Stimulated activated CD4-positive, alpha-beta T cell treated with anti-CD3 and anti-CD28 coated beads, Interleukin-1b, Interleukin-23, amount 100 ng/mL, for 24 hours (primary cell): ENCODE results near the gene SLC14A1.
"Not testable (repeated sequence)": the region's sequence is repeated elsewhere in the genome, so short reads cannot be mapped to it uniquely, and the experiment has no call there.

Source experiments
- DNase-seq, 4 experiments: peaks; one replicate each; pipeline ENCODE4 v3.0.0-alpha.2; 2020; ENCODE audit warnings: low read depth in 4 of 4, low spot score in 1 of 4

The SLC14A1 gene

DNA sequence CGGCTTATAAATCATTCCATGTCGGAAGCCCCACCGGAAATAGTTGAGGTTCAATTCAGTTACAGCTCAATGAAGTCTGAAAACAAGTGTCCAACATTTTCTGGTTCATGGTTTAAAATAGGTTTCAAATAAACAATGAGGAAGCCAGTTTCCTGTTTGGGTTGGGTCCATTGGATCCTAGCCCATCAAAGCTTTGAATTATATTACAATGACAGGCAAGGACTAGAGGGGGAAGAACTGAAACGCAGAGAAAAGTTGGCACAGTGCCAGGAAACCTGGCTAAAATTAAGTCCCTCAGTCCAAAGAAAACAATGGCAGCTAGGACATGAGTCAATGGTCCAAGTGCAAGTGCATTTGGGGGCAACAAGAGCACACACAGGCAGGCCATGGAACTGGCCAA, 32.0 kb downstream of the SLC14A1 start:
- no peak for DNase-seq

DNA sequence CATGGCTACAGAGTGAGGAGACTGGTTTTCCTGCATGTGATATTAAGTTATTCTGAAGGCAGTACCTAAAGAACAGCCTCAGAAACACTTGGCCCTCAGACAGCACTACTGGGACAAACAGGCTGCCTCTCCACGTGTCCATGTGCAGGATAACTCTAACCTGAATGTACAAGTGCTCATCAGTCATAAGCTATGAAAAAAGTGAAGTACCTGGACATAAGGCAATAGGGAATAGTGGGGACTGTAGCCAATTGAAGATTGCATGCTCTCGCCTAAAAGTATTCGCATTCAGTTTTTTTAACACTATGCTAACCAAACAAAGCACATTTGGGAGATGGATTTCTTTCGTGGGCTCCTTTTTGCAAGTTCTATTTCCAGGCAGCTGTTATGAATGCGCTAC, 33.0 kb downstream of the SLC14A1 start:
- DNase-seq, result no peak

DNA sequence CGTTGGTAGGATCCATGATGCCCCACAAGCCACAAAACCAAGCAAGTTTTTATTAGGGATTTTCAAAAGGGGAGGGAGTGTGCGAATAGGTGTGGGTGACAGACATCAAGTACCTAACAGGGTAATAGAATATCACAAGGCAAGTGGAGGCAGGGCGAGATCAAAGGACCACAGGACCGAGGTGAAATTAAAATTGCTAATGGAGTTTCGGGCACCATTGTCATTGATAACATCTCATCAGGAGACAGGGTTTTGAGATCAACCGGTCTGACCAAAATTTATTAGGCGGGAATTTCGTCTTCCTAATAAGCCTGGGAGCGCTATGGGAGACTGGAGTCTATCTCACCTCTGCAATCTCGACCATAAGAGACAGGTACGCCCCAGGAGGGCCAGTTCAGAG, 33.7 kb downstream of the SLC14A1 start:
- DNase-seq, result not testable (repeated sequence)

DNA sequence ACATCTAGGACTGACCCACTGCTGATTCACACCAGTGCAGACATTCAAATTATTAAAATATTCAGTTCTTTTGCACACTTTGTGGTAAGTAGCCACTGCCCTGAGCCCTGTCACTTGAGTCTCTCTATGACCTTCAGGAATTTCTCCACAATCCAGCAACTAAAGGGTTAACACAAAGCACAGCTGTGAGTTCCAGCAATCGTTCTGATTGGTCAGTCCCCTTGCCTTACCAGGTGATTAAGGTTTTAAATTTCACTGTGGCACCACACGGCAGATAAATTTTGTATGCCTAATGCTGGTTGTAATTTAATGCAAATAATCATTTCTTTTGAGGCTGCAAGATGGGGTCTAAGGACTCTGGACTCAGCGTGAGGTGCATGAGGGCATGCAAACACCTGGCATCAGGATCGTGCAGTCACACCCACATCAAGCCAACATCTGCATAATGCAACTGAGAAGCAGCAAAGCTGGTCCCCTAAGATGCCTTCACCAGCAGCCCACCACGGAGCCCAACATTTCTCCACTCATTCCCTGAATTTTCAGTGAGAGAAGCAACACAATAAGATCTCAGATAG, 36.6 kb downstream of the SLC14A1 start:
- no peak for DNase-seq

DNA sequence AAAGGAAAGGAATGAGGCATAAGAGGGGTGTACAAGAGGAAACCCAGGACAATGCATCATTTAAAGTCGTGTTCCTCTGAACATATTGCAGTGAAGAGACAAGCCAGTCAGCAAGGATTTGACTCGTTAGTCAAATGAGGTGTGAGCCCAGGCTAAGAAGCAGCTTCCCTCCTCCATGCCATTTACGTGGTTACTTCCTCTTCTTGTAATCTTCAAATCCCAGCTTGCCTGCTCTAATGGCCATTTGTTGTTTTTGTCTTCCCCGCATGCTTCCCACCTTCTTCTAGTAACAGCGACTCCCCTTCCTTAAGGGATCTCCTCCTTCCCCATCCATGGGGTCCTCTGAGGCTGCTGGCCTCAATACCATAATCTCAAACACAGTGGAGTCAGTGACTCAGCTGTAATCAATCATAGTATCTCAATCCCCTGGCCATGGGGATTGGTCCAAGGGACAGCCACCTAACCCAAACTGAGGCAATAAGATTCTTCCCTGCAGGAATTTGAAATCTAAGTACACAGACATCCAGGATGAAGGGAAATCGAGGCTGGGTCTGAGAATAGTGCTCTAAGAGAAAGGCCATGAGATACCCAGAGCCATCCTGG, 37.6 kb downstream of the SLC14A1 start:
- DNase-seq, result no peak

DNA sequence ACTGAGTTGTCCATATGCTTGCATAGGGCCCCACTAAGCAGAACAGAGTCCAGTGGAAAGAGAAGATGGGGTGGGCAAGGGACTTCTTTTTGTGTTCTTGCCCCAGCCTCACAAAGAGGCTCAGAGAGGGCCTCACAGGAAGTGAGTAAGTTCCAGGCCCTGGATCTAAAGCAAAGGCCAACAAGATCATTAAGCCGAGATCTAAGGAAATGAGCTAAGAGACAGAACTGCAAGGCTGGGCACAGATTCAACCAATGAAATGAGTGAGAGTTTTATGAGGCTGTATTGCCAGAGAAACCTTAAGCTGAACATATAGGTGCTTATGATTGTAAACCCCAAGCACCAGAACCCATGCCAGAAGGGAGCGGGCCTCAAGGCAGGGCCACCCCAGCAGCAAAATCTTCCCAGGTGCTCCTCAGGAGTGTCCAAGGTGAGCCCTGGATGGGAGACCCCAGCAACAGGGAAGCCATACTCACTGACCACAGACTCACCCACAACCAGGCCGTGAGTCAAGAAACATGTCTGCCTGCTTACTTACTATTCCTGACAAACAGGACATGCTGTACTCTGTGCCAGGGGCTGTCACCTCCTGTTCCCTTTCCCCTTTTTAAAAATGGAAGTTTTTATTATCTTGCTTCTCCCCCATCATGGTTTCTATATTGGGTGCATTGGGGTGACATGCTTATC, 40.2 kb downstream of the SLC14A1 start:
- no peak for DNase-seq

DNA sequence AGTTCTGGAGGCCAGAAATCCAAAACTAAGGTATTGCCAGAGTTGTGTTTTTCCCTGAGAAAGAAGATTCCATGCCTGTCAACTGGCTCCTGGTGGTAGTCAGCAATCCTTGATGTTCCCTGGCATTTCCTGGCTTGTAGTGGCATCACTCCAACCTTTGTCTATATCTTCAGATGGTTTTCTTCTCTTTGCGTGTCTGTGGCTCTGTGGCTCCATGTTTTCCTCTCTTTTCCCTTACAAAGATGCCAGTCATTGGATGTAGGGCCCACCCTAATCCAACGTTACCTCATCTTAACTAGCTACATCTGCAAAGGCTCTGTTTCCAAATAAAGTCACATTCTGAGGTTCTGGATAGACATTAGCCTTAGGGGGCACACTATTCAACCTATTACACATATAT, 41.8 kb downstream of the SLC14A1 start:
- DNase-seq, result no peak

DNA sequence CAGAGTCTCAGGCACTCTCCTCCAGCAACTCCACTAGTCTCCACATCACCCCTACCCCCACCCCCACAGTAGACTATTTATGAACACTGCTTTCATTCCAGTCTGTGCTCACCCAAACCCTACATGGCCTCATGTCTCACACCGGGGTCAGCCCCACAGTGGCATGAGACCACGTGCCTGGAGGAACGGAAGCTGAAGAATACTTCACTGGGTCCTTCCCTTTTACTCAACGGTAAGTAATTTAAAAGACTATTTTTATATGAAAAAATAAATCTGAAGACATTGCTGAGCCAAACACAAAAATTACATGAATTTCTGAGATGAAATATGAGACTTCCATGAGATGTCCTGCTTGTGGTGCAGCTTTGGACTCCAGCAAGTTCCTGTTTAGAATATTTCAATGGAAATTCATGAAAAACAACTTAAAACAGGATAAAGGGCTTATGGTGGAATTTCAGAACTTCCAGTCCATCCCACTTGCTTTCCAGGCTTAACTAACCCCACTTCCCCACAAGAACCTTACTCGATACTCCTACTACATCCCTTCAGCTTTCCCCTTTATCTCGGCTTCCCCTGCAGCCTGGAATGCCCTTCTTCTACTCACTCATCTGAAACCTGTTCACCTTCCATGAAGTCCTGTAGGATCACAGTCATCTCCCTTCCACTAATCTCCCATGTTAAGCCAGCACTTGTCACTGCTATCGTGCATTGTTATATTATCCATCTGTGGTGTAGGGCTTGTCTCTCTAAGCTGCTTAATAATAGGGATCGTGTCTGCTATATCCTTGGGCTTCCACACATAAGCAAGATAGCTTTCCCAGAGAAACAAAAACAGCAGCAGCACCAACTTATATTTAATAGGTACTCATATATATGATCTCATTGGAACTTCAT, 47.9 kb downstream of the SLC14A1 start:
- DNase-seq, result no peak

DNA sequence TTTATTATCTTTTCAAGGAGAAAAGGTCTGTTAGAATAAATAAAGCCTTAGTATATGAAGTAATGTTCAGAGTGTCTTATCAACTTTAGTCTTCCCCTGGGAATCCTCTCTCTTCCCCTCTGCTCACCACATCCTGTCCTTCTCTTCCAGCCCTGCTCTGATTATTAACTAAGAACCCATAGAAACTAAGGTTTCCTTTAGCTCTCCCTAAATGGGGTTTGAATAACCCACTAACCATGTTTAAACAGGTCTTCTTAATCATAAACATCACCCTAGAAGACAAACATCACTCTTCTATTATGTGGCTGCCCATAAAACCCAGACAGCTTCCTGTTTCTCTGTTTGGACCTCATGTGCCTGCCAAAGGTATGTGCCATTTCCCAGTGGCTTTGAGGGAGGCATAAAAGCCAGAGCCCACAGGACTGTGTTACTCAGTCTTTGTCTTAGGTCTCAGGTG, 50.1 kb downstream of the SLC14A1 start:
- DNase-seq, result no peak

DNA sequence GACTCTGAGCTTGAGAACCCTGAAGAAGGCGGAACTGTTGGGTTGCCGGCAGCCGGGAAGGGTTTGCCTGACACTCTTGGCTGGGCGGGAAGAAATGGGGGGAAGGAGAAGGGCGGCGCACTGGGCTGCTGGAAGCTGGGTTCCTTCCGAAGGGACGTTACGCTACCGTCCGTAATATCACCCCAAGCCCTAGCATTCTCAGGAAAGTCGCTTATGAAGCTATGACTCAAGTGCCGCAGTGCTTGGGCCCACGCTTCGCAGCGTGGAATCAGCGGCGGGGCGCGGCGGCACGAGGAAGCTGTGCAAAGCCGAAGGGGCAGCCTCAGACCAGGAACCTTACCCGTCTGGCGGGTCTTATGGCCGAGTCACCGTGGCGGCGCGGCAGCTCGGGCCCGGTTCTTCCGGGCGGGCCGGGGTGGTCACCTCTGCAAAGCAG, 51.3 kb downstream of the SLC14A1 start:
- peak; percentile 39 to 63 (median 56) for DNase-seq

DNA sequence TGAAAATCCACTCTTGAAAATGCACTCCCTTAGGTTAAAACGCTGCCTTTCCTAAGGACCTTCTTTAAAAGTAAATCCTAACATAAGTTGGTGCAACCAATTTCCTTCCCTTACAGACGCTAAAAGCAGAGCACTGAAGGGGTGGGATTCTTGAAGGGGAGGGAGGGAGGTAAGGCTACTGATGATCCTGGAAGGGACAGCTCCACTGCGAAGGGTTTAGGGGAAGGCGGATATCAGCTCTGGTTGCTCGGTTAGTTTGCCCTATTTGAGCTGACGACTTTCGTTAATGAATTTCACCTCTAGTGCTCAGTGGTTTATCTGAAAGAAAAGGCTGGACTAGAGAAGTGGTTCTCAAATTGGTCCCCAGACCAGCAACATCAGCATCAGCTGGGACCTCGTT, 51.8 kb downstream of the SLC14A1 start:
- DNase-seq, result no peak

DNA sequence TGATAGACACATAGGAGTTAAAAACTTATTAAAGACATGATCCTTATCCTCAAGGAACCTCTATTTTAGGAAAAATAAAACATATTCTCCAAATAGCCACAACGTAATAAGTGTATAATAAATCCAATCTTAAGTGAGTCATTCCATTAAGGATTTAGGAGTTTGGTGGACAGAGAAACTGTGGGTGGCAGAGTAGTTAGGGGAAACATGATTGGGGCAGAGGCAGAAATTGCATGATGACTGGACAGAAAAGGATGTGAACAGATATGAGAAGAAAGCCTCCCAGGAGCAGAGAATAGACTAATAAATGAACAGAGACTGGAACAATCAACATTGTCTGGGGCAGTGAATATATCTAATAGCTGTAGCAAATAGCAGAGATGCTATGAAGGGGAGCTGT, 53.4 kb downstream of the SLC14A1 start:
- DNase-seq, result no peak

DNA sequence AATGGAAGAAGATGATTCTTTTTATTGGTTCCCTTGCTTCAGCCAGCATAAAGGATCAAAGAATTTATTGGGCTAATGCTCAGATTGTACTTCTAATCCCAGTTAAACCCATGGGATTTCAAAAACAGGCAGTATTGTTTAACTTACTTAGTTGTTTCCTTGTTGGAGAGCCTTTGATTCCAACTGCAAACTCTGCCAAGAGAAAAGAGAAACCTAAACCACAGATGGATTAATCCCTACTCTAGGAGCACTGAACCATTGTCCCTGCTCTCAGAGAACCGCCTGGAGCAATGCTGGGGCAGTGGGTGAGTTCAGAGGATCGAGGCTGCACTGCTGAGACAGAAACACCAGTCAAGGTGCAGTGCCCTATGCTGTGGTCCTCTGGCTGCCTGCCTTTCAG, 56.6 kb downstream of the SLC14A1 start:
- no peak for DNase-seq

DNA sequence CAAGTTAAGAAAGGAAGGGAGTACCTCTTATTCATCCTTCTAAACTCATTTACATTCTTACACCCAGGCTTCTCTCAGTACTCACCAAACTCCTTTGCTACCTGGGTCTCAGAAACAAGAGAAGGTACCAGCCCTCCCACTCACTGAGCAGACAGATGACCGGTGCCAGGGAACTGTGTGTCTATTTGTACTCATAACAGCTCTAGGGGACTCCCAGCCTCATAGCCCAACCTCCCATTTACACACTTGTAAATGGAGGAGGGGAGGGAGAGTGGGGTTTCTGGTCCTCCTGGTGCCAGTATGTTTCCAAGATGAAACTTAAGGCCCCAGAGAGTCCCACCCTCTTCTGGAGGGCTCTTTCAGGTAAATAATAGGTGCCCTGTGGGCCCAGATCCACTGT, 58.7 kb downstream of the SLC14A1 start:
- no peak for DNase-seq

DNA sequence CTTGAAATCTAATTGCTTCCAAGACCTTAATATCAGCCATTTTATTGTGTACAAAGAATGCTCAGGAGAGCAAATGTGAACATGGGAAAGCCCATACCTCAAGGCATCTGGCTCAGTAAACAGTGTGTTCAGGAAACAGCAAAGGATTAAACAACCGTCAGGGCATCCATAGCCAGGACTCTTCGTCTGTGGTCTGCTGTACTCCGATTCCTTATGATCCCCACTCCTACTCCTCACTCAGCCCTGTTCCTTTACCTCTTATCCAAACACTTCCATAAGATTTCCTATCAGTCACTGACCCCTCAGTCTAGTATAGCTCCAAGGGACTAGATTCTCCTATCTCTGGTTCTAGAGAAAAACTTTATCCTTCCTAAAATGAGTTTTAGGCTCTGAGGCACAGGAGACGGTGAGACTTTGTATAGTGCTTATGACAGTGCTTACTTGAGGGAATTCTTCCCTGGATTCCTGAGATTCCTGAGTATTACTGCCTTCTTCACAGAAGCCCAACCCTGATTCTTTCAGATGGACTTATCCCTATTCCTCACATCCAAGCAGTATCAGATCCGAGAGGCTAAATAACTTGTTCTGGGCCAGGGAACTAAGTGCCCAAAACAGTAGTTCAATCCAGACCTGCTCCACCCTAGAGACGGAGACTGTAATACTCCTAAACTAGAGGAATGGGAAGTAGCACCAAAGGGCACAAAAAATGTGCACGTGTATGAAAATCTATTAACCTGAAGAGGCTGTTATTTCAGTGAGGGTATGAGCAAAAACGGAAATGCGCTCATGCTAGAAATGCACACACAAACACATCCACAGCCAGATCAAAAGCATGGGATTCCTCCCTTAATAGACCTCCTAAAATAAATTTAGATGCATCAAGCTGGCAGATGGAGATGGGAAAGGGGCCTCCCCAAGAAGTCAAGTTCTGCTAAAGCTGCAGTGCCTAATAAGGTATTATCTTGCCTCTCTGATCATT, 59.4 kb downstream of the SLC14A1 start:
- no peak for DNase-seq

DNA sequence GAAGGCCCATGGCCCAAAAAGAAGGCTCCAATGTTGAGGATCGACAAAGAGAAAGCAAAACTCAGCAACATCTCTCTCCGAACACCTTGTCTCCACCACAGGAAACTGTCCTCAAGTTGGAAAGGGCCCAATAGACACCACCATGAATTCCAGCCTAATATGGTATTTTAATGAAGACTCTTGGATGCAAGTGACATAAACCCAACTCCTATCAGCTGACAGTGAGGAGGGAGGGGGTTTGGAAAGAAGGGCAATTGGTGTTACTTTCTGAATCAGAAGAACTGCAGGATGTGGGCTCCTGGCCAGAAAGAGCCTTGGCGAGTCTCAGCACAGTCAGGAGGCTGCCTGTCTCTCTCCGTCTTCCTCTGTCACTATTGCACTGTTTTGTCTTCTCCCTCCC, 61.2 kb downstream of the SLC14A1 start:
- DNase-seq, result no peak

DNA sequence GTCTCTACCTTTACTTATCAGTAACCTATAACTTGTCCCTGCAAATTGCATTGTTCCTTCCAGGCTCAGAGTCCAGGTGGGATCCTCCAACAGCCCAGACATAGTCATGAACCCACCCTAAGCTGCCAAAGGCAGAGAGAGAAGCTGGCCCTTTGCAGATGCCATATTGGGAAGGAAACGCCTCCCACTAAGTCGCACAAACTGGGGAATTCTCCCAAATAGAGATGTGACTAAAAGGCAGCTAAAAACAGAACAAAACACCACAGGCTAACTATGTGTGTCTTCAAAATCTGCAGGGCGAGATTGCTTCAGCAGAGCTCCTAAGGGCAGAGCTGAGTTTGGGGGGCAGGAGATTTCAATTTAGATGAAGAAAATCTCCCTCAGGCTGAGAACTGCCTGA, 63.0 kb downstream of the SLC14A1 start:
- DNase-seq, result no peak

DNA sequence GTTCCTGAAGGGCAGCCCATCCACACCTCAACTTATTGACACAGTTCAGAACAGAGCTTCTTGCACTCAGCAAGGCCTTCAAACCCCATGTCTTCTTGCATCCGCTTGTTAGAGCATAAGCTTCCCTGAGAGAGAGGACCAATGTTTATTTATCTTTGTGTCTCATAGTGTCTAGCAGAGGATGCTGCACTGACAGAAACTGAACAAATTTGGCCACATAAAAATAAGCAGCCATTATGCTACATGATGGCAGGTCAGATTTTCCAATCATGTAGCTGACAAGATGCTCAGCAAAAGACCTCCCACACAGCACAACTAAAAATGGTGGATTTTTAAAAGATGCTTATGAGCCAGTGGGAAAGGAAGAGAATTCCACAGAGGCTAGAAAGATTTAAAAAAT, 63.4 kb downstream of the SLC14A1 start:
- DNase-seq, result no peak

DNA sequence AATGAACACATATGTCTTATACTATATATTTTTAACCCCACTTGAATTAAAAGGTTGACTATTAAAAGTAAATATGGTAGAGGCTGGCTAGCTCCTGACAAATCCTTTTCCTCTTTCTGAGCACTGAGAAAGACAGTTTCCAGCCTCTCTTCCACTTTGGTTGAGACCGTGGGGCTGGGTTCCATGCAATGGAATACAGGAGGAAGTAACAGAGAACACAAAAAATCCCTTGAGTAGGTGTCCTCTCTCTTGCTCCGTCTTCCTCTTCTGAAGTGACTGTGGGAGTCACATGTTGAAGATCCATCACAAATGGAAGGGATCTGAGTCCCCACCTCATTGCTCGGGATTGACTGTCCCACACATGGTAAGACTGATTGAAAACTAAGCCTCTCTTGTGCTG, 64.9 kb downstream of the SLC14A1 start:
- DNase-seq, result no peak

DNA sequence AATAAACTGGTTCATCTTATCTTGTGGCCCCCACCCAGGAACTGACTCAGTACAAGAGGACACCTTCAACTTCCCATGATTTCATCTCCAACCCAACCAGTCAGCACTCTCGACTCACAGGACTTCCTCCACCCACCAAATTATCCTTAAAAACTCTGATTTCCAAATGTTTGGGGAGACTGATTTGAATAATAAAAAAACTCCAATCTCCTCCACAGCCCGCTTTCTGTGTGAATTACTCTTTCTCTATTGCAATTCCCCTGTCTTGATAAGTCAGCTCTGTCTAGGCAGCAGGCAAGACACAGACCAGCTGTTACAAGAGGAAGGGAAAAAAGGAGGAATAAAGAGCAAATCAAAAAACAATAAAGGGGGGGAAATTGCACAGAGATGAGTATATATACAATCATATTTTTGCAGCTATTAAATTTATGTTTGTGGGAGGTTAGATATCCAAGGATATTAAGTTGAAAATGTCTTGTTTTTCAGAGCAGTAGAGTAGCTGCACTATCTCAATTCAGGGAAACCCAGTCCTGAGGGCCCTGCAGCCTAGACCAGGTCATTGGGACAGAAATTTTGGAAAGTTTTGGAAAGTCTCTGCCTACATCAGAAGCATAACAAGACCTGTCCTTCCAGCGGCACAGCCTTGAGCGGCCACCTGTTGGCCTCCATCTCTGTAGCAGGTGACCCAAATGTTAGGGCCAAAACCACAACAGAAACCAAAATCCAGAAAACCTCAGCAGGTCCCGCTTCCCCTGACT, 68.7 kb downstream of the SLC14A1 start:
- DNase-seq, result no peak
